ENCODE results near the gene LRRC74A. TPM values are rescaled to one million over a fixed set of nuclear protein-coding genes. Genes with fewer than 3 reads are reported as not detected.

LRRC74A gene
- total and polyA plus RNA-seq, 9 donors = 0.10 to 0.12 TPM; not detected in 7

DNA sequence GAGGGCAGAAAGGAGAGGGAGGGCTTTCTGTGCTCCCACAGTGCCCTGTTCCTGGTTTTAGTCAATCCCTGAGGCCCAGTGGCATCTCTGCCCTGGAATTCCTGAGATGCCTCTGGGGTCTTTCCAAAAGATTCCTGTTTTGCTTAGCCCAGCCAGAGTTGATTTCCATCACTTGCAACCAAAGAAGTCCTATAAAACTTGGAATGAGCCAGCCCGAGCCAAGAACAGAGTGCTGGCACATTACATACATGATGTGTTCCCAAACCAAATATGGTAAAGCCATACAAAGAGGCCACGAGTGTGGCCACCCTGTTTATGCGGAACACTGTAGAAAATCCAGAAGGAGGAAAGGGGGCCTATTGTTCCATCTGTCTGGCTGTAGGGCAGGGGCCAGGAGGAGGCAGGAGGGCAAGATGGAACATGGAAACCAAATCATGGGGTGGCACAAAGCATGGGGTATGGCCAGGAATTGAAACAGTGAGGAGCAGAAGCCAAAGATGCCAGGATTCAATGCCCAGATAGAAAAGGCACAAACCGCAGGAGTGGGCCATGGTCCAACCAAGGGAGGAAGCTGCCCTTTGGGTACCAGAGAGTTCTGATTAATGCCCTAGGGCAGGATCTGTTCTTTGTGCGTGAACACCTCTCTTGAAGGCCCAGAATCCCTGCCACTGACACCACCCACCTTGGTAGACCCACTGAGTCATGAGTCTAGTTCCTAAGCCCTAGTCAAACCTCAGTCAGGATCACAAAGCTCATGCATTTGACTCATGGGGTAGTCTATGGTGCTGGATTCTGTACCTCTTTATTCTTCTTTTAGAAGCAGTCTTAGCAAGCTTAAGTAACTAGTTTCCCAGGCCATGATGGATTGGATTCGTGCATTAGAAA lies 75.2 kb downstream of the LRRC74A start:
- TF ChIP-seq, protein P1, sequence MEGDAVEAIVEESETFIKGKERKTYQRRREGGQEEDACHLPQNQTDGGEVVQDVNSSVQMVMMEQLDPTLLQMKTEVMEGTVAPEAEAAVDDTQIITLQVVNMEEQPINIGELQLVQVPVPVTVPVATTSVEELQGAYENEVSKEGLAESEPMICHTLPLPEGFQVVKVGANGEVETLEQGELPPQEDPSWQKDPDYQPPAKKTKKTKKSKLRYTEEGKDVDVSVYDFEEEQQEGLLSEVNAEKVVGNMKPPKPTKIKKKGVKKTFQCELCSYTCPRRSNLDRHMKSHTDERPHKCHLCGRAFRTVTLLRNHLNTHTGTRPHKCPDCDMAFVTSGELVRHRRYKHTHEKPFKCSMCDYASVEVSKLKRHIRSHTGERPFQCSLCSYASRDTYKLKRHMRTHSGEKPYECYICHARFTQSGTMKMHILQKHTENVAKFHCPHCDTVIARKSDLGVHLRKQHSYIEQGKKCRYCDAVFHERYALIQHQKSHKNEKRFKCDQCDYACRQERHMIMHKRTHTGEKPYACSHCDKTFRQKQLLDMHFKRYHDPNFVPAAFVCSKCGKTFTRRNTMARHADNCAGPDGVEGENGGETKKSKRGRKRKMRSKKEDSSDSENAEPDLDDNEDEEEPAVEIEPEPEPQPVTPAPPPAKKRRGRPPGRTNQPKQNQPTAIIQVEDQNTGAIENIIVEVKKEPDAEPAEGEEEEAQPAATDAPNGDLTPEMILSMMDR (IDR thresholded peaks at IDR 0.05) = no peak
- no peak for TF ChIP-seq POLR2A (IDR thresholded peaks at IDR 0.05)
- Histone ChIP-seq H3K4me3 (no peak overlapping the region), H3K36me3 (no peaks in the 10 kb centered on the region), H3K27me3 (no peaks in the 10 kb centered on the region), H3K4me1 (ENCODE audit: insufficient read depth) (peaks cover 8% of the 10 kb centered on the region), H3K9me3 (no peaks in the 10 kb centered on the region), H3K27ac (no peak overlapping the region)
- DNase-seq = no peak
- WGBS, 3 donors = 60 to 70% (median 67%) methylated on average over 6 of the region's 6 CpGs
- intact Hi-C loops (cut with DNase I) = no loop called here

DNA sequence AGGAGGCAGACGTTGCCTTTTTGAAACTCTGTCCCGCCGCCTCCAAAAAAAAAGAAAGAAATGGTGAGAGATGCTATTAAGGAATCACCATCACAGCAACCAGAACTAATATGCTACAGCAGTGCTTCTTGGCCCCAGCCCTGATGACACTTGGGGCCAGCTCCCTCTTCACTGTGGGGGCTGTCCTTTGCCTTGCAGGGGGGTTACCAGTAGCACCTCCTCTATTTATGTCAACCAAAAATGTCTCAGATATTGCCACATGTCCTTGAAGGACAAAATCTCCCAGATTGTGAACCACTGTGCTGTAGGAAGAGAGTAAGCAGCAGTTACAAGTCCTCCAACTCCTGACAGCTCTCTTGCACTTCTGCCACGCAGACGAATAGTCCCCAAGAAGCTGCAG lies 76.4 kb downstream of the LRRC74A start:
- WGBS, 3 donors = 59 to 74% (median 64%) methylated on average over 5 of the region's 5 CpGs
- no peak overlapping the region for H3K27ac ChIP-seq
- intact Hi-C loops (cut with DNase I) = no loop called here
- H3K4me3 ChIP-seq = no peak overlapping the region
- H3K4me1 ChIP-seq (ENCODE audit: insufficient read depth) = peaks cover 8% of the 10 kb centered on the region
- no peaks in the 10 kb centered on the region for H3K27me3 ChIP-seq
- TF ChIP-seq POLR2A (IDR thresholded peaks at IDR 0.05) (no peak), EP300 (IDR thresholded peaks at IDR 0.05) (no peak)
- TF ChIP-seq, protein P1 (IDR thresholded peaks at IDR 0.05) = no peak
- DNase-seq = no peak
- no peaks in the 10 kb centered on the region for H3K36me3 ChIP-seq
- H3K9me3 ChIP-seq = no peaks in the 10 kb centered on the region

DNA sequence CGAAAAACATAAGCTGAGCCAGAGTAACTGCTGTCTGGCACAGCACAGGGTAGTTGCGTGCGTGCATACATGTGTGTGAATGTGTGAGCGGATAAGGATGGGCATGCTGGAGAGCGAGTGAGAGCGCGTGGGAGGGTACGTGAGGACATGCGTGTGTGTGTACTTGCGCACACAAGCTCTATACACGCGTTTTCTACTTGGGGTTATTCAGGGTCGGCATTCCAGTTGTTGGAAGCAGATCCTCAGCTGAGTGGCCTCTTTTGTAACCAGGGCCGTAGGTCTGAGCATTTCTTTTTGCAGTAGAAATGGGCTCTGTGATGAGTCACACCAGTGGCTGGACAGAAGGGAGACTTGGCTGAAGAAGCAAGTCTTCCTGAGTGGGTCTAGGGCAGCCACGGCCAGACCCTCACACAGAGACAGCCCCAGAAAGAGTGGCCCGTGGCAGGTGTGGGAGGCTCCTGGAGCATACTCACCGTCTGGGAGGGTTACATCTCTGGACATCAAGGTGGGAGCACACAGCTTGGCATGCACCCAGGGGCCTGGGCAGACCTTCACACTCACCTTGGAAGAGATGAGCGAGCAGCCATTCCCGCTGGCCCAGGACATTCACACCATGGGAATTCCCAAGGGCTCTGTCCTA lies 78.0 kb downstream of the LRRC74A start:
- H3K4me1 ChIP-seq (ENCODE audit: insufficient read depth) = peaks cover 8% of the 10 kb centered on the region
- no peaks in the 10 kb centered on the region for H3K9me3 ChIP-seq
- H3K27me3 ChIP-seq = no peaks in the 10 kb centered on the region
- DNase-seq = peak; percentile 52 to 80 (median 56)
- TF ChIP-seq, protein P1 (IDR thresholded peaks at IDR 0.05) = no peak
- TF ChIP-seq EP300 (IDR thresholded peaks at IDR 0.05) = no peak
- no peak for TF ChIP-seq POLR2A (IDR thresholded peaks at IDR 0.05)
- intact Hi-C loops (cut with DNase I) = no loop called here
- WGBS, 3 donors = 34 to 38% (median 34%) methylated on average over 19 of the region's 19 CpGs
- H3K4me3 ChIP-seq = no peak overlapping the region
- no peaks in the 10 kb centered on the region for H3K36me3 ChIP-seq
- no peak overlapping the region for H3K27ac ChIP-seq

DNA sequence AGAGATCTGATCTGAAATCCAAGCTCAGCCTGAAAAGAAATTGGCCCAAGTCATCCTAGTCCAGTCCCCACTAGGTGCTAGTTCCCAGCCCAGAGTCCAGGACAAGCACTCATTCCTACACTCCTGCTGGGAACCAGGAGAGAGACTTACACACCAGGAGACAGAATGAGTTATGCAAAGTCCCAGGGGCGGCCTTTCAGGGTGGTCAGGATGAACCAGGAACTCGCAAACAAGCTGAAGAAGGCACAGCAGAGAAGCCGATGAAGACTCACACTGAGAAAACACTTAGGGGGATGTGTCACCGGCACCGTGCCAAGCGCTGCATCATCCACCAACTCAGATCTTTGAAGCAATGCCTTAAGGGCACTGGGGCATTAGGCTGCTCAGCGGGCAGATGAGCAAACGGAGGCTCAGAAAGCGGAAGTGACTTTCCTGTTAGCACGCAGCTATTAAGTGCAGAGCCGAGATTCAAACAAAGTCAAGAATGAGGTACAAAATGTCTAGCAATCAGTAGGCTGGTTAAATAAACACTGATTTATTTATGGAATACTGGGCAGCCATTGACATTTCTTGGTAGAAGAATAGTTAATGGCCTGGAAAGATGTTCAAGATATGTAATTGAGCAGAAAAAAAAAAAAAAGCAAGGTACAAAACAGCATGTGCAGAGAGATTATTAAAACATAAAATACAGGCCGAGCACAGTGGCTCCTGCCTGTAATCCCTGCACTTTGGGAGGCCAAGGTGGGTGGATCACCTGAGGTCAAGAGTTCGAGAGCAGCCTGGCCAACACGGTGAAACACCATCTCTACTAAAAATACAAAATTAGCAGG lies 78.7 kb downstream of the LRRC74A start:
- H3K36me3 ChIP-seq = no peaks in the 10 kb centered on the region
- no peaks in the 10 kb centered on the region for H3K9me3 ChIP-seq
- DNase-seq = peak in 2 of 5 donors; percentile 49 to 63
- no peak overlapping the region for H3K4me3 ChIP-seq
- no peaks in the 10 kb centered on the region for H3K27me3 ChIP-seq
- intact Hi-C loops (cut with DNase I) = no loop called here
- 52 to 60% (median 58%) methylated on average over 14 of the region's 14 CpGs for WGBS, 3 donors
- H3K27ac ChIP-seq = no peak overlapping the region
- H3K4me1 ChIP-seq (ENCODE audit: insufficient read depth) = peaks cover 8% of the 10 kb centered on the region
- no peak for TF ChIP-seq EP300 (IDR thresholded peaks at IDR 0.05)
- TF ChIP-seq, protein P1 (IDR thresholded peaks at IDR 0.05) = no peak
- no peak for TF ChIP-seq POLR2A (IDR thresholded peaks at IDR 0.05)

Measured in ovary (tissue), 9 donors.